Calu3 (cell line): ENCODE measurements around the gene HS6ST3. TPM values are rescaled to one million over a fixed set of nuclear protein-coding genes. Genes with fewer than 3 reads are reported as not detected.

Source experiments
- BruUV-seq: library from RNA; stranded (reverse); fragments of 400-500 nt; replicated peaks from 2 replicates; lab custom pipeline; 2021; lab: Mats Ljungman, UMichigan
- CTCF ChIA-PET: fragments of 300-600 bp; sonication (Branson Sonifier 250); formaldehyde crosslinking; loops from one replicate; lab custom pipeline; 2022; ENCODE audit warnings: antibody characterized with exemption; lab: Charles Lee
- DNase-seq: peaks from one replicate; pipeline ENCODE4 v3.0.0; 2022
- H3K27ac Mint-ChIP-seq: one replicate; pipeline ENCODE4 v1.8.0; 2022; ENCODE audit warnings: mixed read lengths; ENCODE audit not compliant: unreplicated experiment
- H3K27me3 Mint-ChIP-seq: one replicate; pipeline ENCODE4 v1.8.0; 2022; ENCODE audit warnings: mixed read lengths; ENCODE audit not compliant: unreplicated experiment
- H3K36me3 Mint-ChIP-seq: one replicate; pipeline ENCODE4 v1.8.0; 2022; ENCODE audit warnings: mild to moderate bottlenecking, moderate library complexity, mixed read lengths; ENCODE audit not compliant: insufficient read depth, unreplicated experiment
- H3K4me1 Mint-ChIP-seq: one replicate; pipeline ENCODE4 v1.8.0; 2022; ENCODE audit warnings: mild to moderate bottlenecking, low read depth, mixed read lengths; ENCODE audit not compliant: unreplicated experiment
- H3K4me3 Mint-ChIP-seq: one replicate; pipeline ENCODE4 v1.8.0; 2022; ENCODE audit warnings: mild to moderate bottlenecking, low read depth, moderate library complexity, mixed read lengths; ENCODE audit not compliant: unreplicated experiment
- H3K9me3 Mint-ChIP-seq: one replicate; pipeline ENCODE4 v1.8.0; 2022; ENCODE audit warnings: low read depth, mixed read lengths; ENCODE audit not compliant: unreplicated experiment
- CTCF ChIP-seq: fragments of 200-600 bp; IDR thresholded peaks from one replicate; pipeline ENCODE4 v1.8.0; 2022; ENCODE audit warnings: antibody characterized with exemption; ENCODE audit not compliant: unreplicated experiment
- intact Hi-C: fragments of 100-400 bp; cut with micrococcal nuclease; formaldehyde crosslinking; loops from one replicate; pipeline ENCODE4 v1.10.0; 2022; ENCODE audit not compliant: unreplicated experiment
- total RNA-seq: library from RNA; stranded (reverse); gene quantifications from 2 replicates; pipeline ENCODE4 v1.2.3, GENCODE V29; 2022

HS6ST3 gene
- total RNA-seq, 1 experiment from 2014 or later, result not detected

GRCh38 chr13:96844195-96844594, 754.3 kb downstream of the HS6ST3 start:
- Mint-ChIP-seq H3K36me3 (no peaks in the 10 kb centered on the region), H3K27ac (no peak overlapping the region), H3K4me3 (no peak overlapping the region), H3K27me3 (peaks cover 34% of the 10 kb centered on the region), H3K9me3 (no peaks in the 10 kb centered on the region), H3K4me1 (no peaks in the 10 kb centered on the region)
- no peak for TF ChIP-seq CTCF
- intact Hi-C loops, result no loop called here
- no peak for DNase-seq
- CTCF ChIA-PET, result no interaction called here
- no TSS peak for BruUV-seq

- no TSS peak for BruUV-seq
Measured at GRCh38 chr13:96844616-96845015, 754.7 kb downstream of the HS6ST3 start.

GRCh38 chr13:96848286-96848685, 758.4 kb downstream of the HS6ST3 start:
- CTCF ChIA-PET, result no interaction called here
- Mint-ChIP-seq H3K4me3 (no peak overlapping the region), H3K36me3 (no peaks in the 10 kb centered on the region), H3K9me3 (no peaks in the 10 kb centered on the region), H3K4me1 (no peaks in the 10 kb centered on the region), H3K27me3 (peaks cover 60% of the 10 kb centered on the region), H3K27ac (no peak overlapping the region)
- intact Hi-C loops, result no loop called here
- no peak for TF ChIP-seq CTCF
- DNase-seq, result no peak
- no TSS peak for BruUV-seq

More at GRCh38 chr13:96844616-96845015, 754.7 kb downstream of the HS6ST3 start:
- Mint-ChIP-seq H3K27ac (no peak overlapping the region), H3K4me1 (no peaks in the 10 kb centered on the region), H3K9me3 (no peaks in the 10 kb centered on the region), H3K4me3 (no peak overlapping the region), H3K36me3 (no peaks in the 10 kb centered on the region), H3K27me3 (peaks cover 34% of the 10 kb centered on the region)
- CTCF ChIA-PET, result no interaction called here
- TF ChIP-seq CTCF, result no peak
- DNase-seq, result no peak
- intact Hi-C loops, result no loop called here

- BruUV-seq, result no TSS peak
- H3K9me3 Mint-ChIP-seq, result no peaks in the 10 kb centered on the region
- CTCF ChIA-PET, result no interaction called here
Measured at GRCh38 chr13:96849091-96849490, 759.2 kb downstream of the HS6ST3 start.

More at GRCh38 chr13:96849091-96849490, 759.2 kb downstream of the HS6ST3 start:
- no peak overlapping the region for H3K27ac Mint-ChIP-seq
- H3K4me3 Mint-ChIP-seq, result no peak overlapping the region
- H3K27me3 Mint-ChIP-seq, result peaks cover 68% of the 10 kb centered on the region
- H3K4me1 Mint-ChIP-seq, result no peaks in the 10 kb centered on the region
- TF ChIP-seq CTCF, result no peak
- DNase-seq, result no peak
- intact Hi-C loops, result no loop called here
- no peaks in the 10 kb centered on the region for H3K36me3 Mint-ChIP-seq
